Neural progenitor cell (in vitro differentiated cells): ENCODE data around the gene N4BP3.

ENCODE experiments used
- CTCF ChIP-seq: fragments of 200-600 bp; sonication (generic); IDR thresholded peaks from 2 replicates; pipeline ENCODE4 v1.5.1; 2017; ENCODE audit warnings: antibody characterized with exemption, mild to moderate bottlenecking
- EZH2 ChIP-seq: fragments of 200-600 bp; sonication (generic); IDR thresholded peaks from 2 replicates; pipeline ENCODE4 v1.6.1; 2017; ENCODE audit warnings: antibody characterized with exemption, mild to moderate bottlenecking, moderate library complexity
- EZH2phosphoT487 ChIP-seq: fragments of 200-600 bp; sonication (generic); IDR thresholded peaks from 2 replicates; pipeline ENCODE4 v1.6.1; 2017; ENCODE audit warnings: antibody characterized with exemption

- TF ChIP-seq EZH2 (no peak), CTCF (no peak), EZH2phosphoT487 (no peak)
These were observed 1.2 kb downstream of the N4BP3 start for GRCh38 chr5:178114325-178115135.
